ENCODE data around the gene ATRX. TPM values are rescaled to one million over a fixed set of nuclear protein-coding genes. Genes with fewer than 3 reads are reported as not detected.
"Not testable (repeated sequence)": the region's sequence is repeated elsewhere in the genome, so short reads cannot be mapped to it uniquely, and the experiment has no call there.

The ATRX gene
- total RNA-seq, 1 donor from 2014 or later, result 129 TPM

DNA sequence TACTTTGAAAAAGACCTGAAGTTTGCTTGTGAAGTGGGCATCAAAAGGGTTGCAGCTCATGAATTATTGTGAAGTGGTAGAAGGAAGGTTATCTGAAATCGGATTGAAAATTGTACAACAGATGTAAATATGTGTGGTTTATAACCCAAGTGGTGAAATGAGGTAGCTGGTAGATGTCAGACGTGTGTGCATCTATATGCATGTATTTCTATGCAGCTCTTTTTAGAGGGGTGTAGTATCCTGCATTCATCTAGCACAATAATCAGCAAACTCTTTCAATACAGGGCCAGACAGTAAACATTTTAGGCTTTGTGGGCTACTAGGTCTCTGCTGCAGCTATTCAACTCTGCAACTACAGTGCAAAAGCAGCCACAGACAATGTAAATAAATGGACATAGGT lies 9.4 kb downstream of the ATRX start:
- Histone ChIP-seq H3F3A (ENCODE audit: low read depth) (no peaks in the 10 kb centered on the region), H3K4me1 (no peaks in the 10 kb centered on the region), H3K36me3 (no peaks in the 10 kb centered on the region), H3K27me3 (no peaks in the 10 kb centered on the region), H3K4me3 (no peak overlapping the region), H3K27ac (no peak overlapping the region), H3K9me3 (ENCODE audit: low read depth) (peaks cover 5% of the 10 kb centered on the region), H3K9ac (no peak overlapping the region), H3K4me2 (no peak overlapping the region), H3K79me2 (ENCODE audit: low read depth) (peaks cover 100% of the 10 kb centered on the region), H2AFZ (replicated peaks) (no peak overlapping the region), H4K20me1 (ENCODE audit: low read depth) (peaks cover 59% of the 10 kb centered on the region)
- no peak overlapping the region for H3K27ac Mint-ChIP-seq
- TF ChIP-seq EZH2 (IDR thresholded peaks at IDR 0.05) (no peak), CTCF (IDR thresholded peaks at IDR 0.05) (no peak), EZH2phosphoT487 (IDR thresholded peaks at IDR 0.05) (no peak)
- peaks cover 27% of the 10 kb centered on the region for H3K36me3 Mint-ChIP-seq
- peaks cover 4% of the 10 kb centered on the region for H3K27me3 Mint-ChIP-seq (ENCODE audit: insufficient read depth, low read depth)
- no peak overlapping the region for H3K4me3 Mint-ChIP-seq
- no peak for DNase-seq (ENCODE audit: low spot score)
- no peaks in the 10 kb centered on the region for H3K4me1 Mint-ChIP-seq
- peaks cover 50% of the 10 kb centered on the region for H3K9me3 Mint-ChIP-seq

- no peak for TF ChIP-seq CTCF (IDR thresholded peaks at IDR 0.05)
- no peak for TF ChIP-seq EZH2phosphoT487 (IDR thresholded peaks at IDR 0.05)
- TF ChIP-seq EZH2 (IDR thresholded peaks at IDR 0.05), result no peak
- Histone ChIP-seq H2AFZ (replicated peaks) (no peak overlapping the region), H4K20me1 (ENCODE audit: low read depth) (peaks cover 24% of the 10 kb centered on the region), H3K79me2 (ENCODE audit: low read depth) (peaks cover 97% of the 10 kb centered on the region), H3K4me3 (no peak overlapping the region), H3K4me1 (no peaks in the 10 kb centered on the region), H3K36me3 (no peaks in the 10 kb centered on the region), H3K9me3 (ENCODE audit: low read depth) (peaks cover 19% of the 10 kb centered on the region), H3F3A (ENCODE audit: low read depth) (no peaks in the 10 kb centered on the region), H3K27me3 (no peaks in the 10 kb centered on the region), H3K9ac (no peak overlapping the region), H3K27ac (no peak overlapping the region), H3K4me2 (no peak overlapping the region)
- peaks cover 51% of the 10 kb centered on the region for H3K9me3 Mint-ChIP-seq
- H3K27ac Mint-ChIP-seq, result no peak overlapping the region
- H3K4me1 Mint-ChIP-seq, result no peaks in the 10 kb centered on the region
- H3K36me3 Mint-ChIP-seq, result peaks cover 33% of the 10 kb centered on the region
- DNase-seq (ENCODE audit: low spot score), result no peak
- no peak overlapping the region for H3K4me3 Mint-ChIP-seq
- H3K27me3 Mint-ChIP-seq (ENCODE audit: insufficient read depth, low read depth), result peaks cover 8% of the 10 kb centered on the region
Observed at GRCh38 chrX:77771601-77772000, 14.4 kb downstream of the ATRX start.

DNA sequence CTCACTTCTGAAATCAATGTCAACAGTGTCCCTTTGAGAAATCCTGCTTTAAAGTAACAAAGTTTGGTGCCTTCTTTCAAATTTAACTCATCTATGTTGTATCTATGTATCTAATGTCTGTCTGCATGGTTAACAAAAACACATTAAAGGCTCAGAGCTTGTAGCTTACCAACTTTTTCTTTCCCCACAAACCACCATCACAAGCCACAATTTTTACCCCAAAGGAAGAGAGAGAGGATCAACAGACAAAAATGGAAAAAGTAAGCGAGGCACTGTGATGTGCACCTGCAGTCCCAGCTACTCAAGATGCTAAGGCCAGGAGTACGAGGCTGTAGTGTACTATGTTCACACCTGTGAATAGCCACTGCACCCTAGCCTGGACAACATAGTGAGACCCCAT lies 17.2 kb downstream of the ATRX start:
- H3K4me3 Mint-ChIP-seq, result no peak overlapping the region
- Histone ChIP-seq H3K27me3 (no peaks in the 10 kb centered on the region), H3K27ac (no peak overlapping the region), H3K4me3 (no peak overlapping the region), H3K79me2 (ENCODE audit: low read depth) (peaks cover 86% of the 10 kb centered on the region), H3K36me3 (no peaks in the 10 kb centered on the region), H3K9me3 (ENCODE audit: low read depth) (peaks cover 14% of the 10 kb centered on the region), H3K4me2 (no peak overlapping the region), H3F3A (ENCODE audit: low read depth) (no peaks in the 10 kb centered on the region), H3K4me1 (no peaks in the 10 kb centered on the region), H4K20me1 (ENCODE audit: low read depth) (peaks cover 9% of the 10 kb centered on the region), H2AFZ (replicated peaks) (no peak overlapping the region), H3K9ac (no peak overlapping the region)
- no peak for TF ChIP-seq EZH2phosphoT487 (IDR thresholded peaks at IDR 0.05)
- TF ChIP-seq EZH2 (IDR thresholded peaks at IDR 0.05), result no peak
- TF ChIP-seq CTCF (IDR thresholded peaks at IDR 0.05), result no peak
- peaks cover 50% of the 10 kb centered on the region for H3K9me3 Mint-ChIP-seq
- DNase-seq (ENCODE audit: low spot score), result no peak
- H3K36me3 Mint-ChIP-seq, result peaks cover 36% of the 10 kb centered on the region
- H3K27ac Mint-ChIP-seq, result no peak overlapping the region
- H3K4me1 Mint-ChIP-seq, result no peaks in the 10 kb centered on the region
- H3K27me3 Mint-ChIP-seq (ENCODE audit: insufficient read depth, low read depth), result peaks cover 6% of the 10 kb centered on the region

GRCh38 chrX:77766212-77766611 lies 19.8 kb downstream of the ATRX start:
- DNase-seq (ENCODE audit: low spot score); H3K27me3 ChIP-seq; H2AFZ ChIP-seq (replicated peaks); H3K4me3 Mint-ChIP-seq; H3K27ac Mint-ChIP-seq; H3K4me3 ChIP-seq; H3K4me2 ChIP-seq; H3K4me1 Mint-ChIP-seq; H3K9ac ChIP-seq; H3K27me3 Mint-ChIP-seq (ENCODE audit: insufficient read depth, low read depth); H3K4me1 ChIP-seq; H4K20me1 ChIP-seq (ENCODE audit: low read depth); H3F3A ChIP-seq (ENCODE audit: low read depth); H3K27ac ChIP-seq; H3K36me3 ChIP-seq: not testable (repeated sequence)
- Histone ChIP-seq H3K9me3 (ENCODE audit: low read depth) (peaks cover 14% of the 10 kb centered on the region), H3K79me2 (ENCODE audit: low read depth) (peaks cover 86% of the 10 kb centered on the region)
- peaks cover 31% of the 10 kb centered on the region for H3K36me3 Mint-ChIP-seq
- H3K9me3 Mint-ChIP-seq, result peaks cover 50% of the 10 kb centered on the region
